Right lobe of liver (tissue), 4 donors: ENCODE measurements around the gene C1QTNF2.

Experiments used
- POLR2A ChIP-seq: fragments of 450-650 bp; IDR thresholded peaks from one replicate; pipeline ENCODE4 v1.6.1; 2017; ENCODE audit warnings: antibody characterized with exemption, mild to moderate bottlenecking
- TF ChIP-seq, protein P1 (sequence below), 4 donors: fragments of 200-600 bp in 3 of 4; fragments of 450-650 bp in 1 of 4; IDR thresholded peaks; one replicate each; pipeline versions ENCODE4 v1.5.1 to v1.8.0; 2016 to 2022; ENCODE audit warnings: antibody characterized with exemption in 4 of 4, mild to moderate bottlenecking in 2 of 4
- donor health status: DM: no; HTN: no; CAD: no.
- donor health status: DM: no; HTN: no; CAD: no.
- donor health status: DM: no; HTN: yes; CAD: no.

DNA sequence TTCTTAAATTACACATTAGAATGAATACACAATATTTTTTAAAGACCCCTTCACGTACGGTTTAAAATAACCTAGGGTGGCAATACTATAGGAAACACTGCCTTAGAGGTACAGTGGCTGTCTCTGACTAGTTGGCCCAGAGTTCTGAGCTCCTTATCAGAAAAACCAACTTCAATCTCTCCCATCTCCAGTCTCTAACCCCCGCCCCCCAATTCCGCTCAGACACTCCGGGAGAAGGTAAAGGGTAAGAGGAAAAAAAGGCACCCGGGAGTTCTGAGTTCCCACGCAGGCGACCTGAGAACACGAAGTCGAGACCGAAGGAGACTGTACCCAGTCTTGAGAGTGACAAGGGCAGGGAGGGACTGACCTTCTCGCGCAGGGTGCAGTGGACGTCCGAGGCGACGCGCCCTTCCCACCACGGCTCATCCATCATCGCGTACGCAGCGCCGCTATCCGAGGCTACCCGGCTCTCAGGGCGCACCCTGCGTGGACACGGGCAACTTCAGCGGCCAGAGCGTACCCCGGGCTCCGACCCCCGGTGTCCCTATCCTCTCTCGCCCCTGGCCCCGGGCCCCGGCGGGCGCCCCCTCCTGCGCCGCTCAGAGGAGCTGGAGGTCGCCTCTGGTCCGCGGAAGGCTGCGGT is 58.8 kb downstream of the C1QTNF2 start:
- TF ChIP-seq, protein P1, sequence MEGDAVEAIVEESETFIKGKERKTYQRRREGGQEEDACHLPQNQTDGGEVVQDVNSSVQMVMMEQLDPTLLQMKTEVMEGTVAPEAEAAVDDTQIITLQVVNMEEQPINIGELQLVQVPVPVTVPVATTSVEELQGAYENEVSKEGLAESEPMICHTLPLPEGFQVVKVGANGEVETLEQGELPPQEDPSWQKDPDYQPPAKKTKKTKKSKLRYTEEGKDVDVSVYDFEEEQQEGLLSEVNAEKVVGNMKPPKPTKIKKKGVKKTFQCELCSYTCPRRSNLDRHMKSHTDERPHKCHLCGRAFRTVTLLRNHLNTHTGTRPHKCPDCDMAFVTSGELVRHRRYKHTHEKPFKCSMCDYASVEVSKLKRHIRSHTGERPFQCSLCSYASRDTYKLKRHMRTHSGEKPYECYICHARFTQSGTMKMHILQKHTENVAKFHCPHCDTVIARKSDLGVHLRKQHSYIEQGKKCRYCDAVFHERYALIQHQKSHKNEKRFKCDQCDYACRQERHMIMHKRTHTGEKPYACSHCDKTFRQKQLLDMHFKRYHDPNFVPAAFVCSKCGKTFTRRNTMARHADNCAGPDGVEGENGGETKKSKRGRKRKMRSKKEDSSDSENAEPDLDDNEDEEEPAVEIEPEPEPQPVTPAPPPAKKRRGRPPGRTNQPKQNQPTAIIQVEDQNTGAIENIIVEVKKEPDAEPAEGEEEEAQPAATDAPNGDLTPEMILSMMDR (IDR thresholded peaks at IDR 0.05): no peak
- TF ChIP-seq POLR2A: no peak
